ENCODE results near the gene CHMP1A.

CHMP1A gene

DNA sequence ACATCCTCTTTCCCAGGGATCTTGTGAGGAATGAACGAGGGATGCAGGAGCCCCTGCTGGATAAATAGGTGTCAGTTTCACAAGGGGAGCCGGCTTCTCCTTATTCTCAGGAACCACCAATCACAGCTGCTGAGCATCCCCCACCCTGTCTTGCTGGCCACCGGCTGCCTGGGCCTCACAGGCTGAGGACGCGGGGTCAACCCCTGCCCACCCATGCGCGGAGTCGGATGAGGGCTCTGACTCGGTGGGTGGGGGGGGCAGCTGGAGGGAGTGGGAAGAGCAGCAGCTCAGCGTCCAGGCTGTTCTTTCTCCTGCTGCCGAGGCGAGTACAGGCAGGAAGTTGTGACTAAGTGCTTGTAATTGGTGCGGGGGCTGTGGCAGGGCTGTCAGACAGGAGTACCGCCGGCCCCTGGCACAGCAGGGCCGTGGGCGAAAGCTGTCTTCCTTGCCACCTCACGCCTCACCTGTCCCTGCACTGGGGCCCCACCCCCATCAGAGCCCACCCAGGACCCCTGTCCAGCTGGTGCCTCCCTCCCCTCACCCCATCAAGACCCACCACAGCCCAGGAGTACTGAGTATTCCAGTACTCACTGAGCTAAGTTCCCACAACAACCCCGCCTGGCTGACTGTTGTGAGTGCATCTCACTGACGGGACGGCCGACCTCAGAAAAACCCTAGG, 55.1 kb downstream of the CHMP1A start:
- peak; percentile 33 to 42 for DNase-seq

- no peak for DNase-seq
Observed at GRCh38 chr16:89601906-89602272, 55.6 kb downstream of the CHMP1A start.

GRCh38 chr16:89600956-89601355, 56.6 kb downstream of the CHMP1A start:
- DNase-seq = no peak

DNA sequence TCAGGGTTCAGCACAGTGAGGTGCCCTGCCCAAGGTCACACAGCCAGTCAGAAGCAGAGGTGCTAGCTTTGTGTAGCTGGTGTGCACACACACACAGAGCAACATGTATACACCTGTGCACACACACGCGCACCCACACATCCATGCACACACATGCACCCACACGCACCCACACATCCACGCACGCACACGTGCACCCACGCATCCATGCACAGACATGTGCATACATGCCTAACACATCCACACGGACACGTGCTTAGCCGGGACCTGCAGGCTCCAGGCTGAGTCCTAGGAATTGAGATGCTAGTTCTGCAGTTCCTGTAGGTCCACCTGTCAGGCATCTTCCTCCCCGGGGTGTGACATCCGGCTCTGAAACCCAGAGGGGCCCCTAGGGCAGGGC, 57.1 kb downstream of the CHMP1A start:
- DNase-seq = no peak

GRCh38 chr16:89599902-89600301, 57.6 kb downstream of the CHMP1A start:
- no peak for DNase-seq

GRCh38 chr16:89599451-89599858, 58.1 kb downstream of the CHMP1A start:
- DNase-seq = peak; percentile 13 to 22

DNA sequence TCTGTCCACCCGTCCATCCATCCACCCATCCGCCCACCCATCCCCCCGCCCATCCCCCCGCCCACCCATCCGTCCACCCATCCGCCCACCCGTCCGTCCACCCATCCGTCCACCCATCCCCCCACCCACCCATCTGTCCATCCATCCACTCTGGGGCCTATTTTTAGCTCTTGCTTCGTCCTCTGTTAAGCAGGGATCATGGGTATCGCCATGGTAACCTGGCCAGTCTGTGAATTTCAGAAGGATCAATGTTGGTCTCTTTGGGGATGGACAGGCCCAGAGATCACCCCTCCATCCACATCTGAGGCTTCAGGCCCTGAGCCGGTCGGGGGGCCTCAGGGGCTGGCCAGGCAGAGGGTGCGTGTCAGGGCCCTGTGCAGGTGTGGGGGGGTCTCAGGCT, 59.3 kb downstream of the CHMP1A start:
- no peak for DNase-seq

DNA sequence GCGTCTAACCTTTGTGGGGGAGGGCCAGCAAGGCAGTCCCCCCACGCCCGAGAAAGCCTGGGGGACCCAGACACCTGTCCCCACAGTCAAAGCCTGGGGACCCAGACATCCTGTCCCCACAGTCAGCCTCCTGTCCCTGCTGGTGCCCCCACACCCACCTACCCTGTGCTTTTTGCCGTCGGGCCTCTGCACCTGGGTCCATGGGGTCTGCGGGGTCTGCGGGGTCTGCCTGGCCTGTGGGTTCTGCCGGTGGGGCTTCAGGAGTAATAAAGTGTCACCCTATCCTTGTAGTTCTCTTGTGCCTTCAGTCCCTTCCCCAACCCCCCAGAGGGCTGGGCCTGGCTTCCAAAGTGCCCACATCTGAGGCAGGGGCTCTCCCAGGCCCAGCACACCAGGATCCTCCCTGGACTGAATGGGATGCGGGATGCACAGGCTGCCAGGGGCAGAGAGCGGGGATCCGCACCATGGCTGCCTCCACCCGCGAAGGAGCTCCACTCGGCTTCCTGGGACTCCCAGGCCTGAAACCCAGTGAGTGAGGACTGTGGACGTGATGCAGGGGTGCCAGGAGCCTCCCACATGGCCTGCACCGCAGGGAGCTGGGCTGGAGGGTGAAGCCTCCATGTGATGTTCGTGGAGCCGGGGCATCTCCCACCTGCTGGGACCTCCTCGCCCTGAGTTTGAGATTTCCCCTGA, 60.4 kb downstream of the CHMP1A start:
- no peak for DNase-seq

DNA sequence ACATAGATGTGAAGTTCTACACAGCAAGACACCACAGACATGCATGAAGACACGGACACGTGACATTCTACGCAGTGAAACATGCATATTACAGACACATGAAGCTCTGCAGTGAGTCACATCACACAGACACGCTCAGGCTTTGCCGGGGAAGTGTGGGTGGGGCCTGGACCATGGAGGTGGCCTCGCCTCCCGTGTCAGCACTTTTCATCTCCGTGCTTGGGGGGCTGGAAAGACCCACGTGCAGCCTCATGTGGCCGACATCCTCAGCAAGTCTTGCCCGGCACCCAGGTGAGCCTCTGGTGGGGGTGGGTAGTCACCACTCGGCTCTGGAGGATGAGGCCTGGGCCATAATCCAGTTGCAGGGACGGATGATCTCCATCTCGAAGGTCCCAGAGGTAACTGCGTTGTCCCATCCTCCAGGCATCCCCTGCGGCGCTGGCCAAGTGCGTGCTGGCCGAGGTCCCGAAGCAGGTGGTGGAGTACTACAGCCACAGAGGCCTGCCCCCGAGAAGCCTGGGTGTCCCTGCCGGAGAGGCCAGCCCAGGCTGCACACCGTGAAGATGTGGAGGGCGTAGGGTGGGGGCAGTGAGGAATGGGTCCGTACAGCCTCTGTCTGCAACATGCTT, 61.3 kb downstream of the CHMP1A start:
- no peak for DNase-seq

DNA sequence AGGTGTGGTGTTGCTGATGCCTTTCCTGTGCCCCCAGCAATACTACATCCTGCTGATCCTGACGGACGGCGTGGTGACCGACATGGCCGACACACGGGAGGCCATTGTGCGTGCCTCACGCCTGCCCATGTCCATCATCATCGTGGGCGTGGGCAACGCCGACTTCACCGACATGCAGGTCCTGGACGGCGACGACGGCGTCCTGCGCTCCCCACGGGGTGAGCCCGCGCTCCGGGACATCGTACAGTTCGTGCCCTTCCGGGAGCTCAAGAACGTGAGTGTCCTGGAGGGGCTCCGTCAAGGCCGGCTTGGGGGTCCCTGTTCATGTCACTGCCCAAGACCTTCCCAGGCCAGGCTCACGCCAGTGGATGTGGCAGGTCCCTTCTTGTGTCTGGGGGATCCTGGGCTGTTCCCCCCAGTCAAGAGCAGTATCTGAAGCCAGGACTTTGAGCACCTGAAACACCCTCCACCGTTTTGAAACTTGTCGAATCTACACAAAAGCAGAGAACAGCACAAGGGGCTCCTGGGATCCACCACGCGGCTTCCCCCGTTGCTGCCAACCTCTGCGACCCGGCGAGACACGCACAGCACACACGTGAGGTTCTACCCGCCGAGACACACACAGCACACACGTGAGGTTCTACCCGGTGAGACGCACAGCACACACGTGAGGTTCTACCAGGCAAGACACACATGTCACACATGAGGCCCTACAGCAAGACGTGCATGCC, 62.0 kb downstream of the CHMP1A start:
- DNase-seq = no peak

Data from CD4-positive, alpha-beta T cell treated with Interleukin-1 beta for 1 hour (primary cell).